Hepatocyte (in vitro differentiated cells): Measurements from ENCODE around the gene NIM1K. TPM values are rescaled to one million over a fixed set of nuclear protein-coding genes. Genes with fewer than 3 reads are reported as not detected.

Experiments used
- DNase-seq: peaks from one replicate; pipeline ENCODE4 v3.0.0-alpha.2; 2016; ENCODE audit warnings: low spot score
- H2AFZ ChIP-seq: fragments of 200-600 bp; sonication (generic); 2 replicates; pipeline ENCODE4 v1.6.0; 2016; ENCODE audit warnings: antibody characterized with exemption, mild to moderate bottlenecking
- H3K27ac ChIP-seq: fragments of 200-600 bp; sonication (generic); 2 replicates; pipeline ENCODE4 v1.5.1; 2016; ENCODE audit warnings: mild to moderate bottlenecking
- H3K27me3 ChIP-seq: fragments of 200-600 bp; sonication (generic); 2 replicates; pipeline ENCODE4 v1.6.1; 2016
- H3K36me3 ChIP-seq: fragments of 200-600 bp; sonication (generic); replicated peaks from 2 replicates; pipeline ENCODE4 v1.5.1; 2016; ENCODE audit warnings: low read depth; ENCODE audit not compliant: insufficient read depth
- H3K4me1 ChIP-seq: fragments of 200-600 bp; sonication (generic); 2 replicates; pipeline ENCODE4 v1.5.1; 2016; ENCODE audit warnings: mild to moderate bottlenecking, moderate library complexity; ENCODE audit not compliant: insufficient read depth
- H3K4me2 ChIP-seq: fragments of 200-600 bp; sonication (generic); 2 replicates; pipeline ENCODE4 v1.6.0; 2016
- H3K4me3 ChIP-seq: fragments of 200-600 bp; sonication (generic); 2 replicates; pipeline ENCODE4 v1.5.1; 2016; ENCODE audit warnings: mild to moderate bottlenecking
- H3K79me2 ChIP-seq: fragments of 200-600 bp; sonication (generic); 2 replicates; pipeline ENCODE4 v1.6.0; 2017; ENCODE audit warnings: mild to moderate bottlenecking
- H3K9me2 ChIP-seq: fragments of 200-600 bp; sonication (generic); replicated peaks from 2 replicates; pipeline ENCODE4 v1.6.0; 2017; ENCODE audit warnings: mild to moderate bottlenecking; ENCODE audit not compliant: insufficient read depth
- H3K9me3 ChIP-seq: fragments of 200-600 bp; sonication (generic); 2 replicates; pipeline ENCODE4 v1.5.1; 2016; ENCODE audit warnings: low read depth, mild to moderate bottlenecking
- H4K20me1 ChIP-seq: fragments of 200-600 bp; sonication (generic); 2 replicates; pipeline ENCODE4 v1.6.0; 2016; ENCODE audit warnings: mild to moderate bottlenecking; ENCODE audit not compliant: insufficient read depth, poor library complexity, severe bottlenecking
- EZH2 ChIP-seq: fragments of 200-600 bp; sonication (generic); IDR thresholded peaks from 2 replicates; pipeline ENCODE4 v1.6.1; 2016; ENCODE audit warnings: antibody characterized with exemption, mild to moderate bottlenecking, borderline replicate concordance
- EZH2phosphoT487 ChIP-seq: fragments of 200-600 bp; sonication (generic); IDR thresholded peaks from one replicate; pipeline ENCODE4 v1.6.1; 2018; ENCODE audit warnings: antibody characterized with exemption, mild to moderate bottlenecking, low read depth, moderate library complexity; ENCODE audit not compliant: unreplicated experiment, severe bottlenecking
- WGBS: methylation state at CpG from one replicate; pipeline ENCODE4 v1.1.6; 2016; ENCODE audit warnings: low lambda C conversion rate; ENCODE audit errors: missing lambda C conversion rate; 5-methylcytosine and 5-hydroxymethylcytosine counted together
- polyA plus RNA-seq: library from polyadenylated mRNA; unstranded; fragments of >200 nt; fragmentation: Nextera tagmentation; extraction: Ambion mirVana; gene quantifications from 2 replicates; pipeline ENCODE4 v1.2.1, GENCODE V29; 2016
- total RNA-seq: library from RNA; depleted of rRNA; stranded (reverse); fragments of >200 nt; gene quantifications from 2 replicates; pipeline ENCODE4 v1.2.3, GENCODE V29; 2014
- TF ChIP-seq, protein P1 (sequence below): fragments of 200-600 bp; sonication (generic); IDR thresholded peaks from 2 replicates; pipeline ENCODE4 v1.5.1; 2016; ENCODE audit warnings: antibody characterized with exemption, mild to moderate bottlenecking; ENCODE audit not compliant: poor library complexity

The NIM1K gene
- total and polyA plus RNA-seq, 2 experiments from 2014 or later = not detected

GRCh38 chr5:43148417-43148816 is 43.6 kb upstream of the NIM1K start:
- H3K79me2 ChIP-seq = peaks cover 25% of the 10 kb centered on the region
- no peak overlapping the region for H3K4me3 ChIP-seq
- H4K20me1 ChIP-seq = peaks cover 5% of the 10 kb centered on the region
- no peaks in the 10 kb centered on the region for H3K27me3 ChIP-seq
- no peaks in the 10 kb centered on the region for H3K9me3 ChIP-seq
- no peaks in the 10 kb centered on the region for H3K4me1 ChIP-seq
- no peak overlapping the region for H2AFZ ChIP-seq
- H3K27ac ChIP-seq = no peak overlapping the region
- H3K4me2 ChIP-seq = no peak overlapping the region
- TF ChIP-seq, protein P1, sequence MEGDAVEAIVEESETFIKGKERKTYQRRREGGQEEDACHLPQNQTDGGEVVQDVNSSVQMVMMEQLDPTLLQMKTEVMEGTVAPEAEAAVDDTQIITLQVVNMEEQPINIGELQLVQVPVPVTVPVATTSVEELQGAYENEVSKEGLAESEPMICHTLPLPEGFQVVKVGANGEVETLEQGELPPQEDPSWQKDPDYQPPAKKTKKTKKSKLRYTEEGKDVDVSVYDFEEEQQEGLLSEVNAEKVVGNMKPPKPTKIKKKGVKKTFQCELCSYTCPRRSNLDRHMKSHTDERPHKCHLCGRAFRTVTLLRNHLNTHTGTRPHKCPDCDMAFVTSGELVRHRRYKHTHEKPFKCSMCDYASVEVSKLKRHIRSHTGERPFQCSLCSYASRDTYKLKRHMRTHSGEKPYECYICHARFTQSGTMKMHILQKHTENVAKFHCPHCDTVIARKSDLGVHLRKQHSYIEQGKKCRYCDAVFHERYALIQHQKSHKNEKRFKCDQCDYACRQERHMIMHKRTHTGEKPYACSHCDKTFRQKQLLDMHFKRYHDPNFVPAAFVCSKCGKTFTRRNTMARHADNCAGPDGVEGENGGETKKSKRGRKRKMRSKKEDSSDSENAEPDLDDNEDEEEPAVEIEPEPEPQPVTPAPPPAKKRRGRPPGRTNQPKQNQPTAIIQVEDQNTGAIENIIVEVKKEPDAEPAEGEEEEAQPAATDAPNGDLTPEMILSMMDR = no peak
- TF ChIP-seq EZH2phosphoT487 (no peak), EZH2 (no peak)
- H3K36me3 ChIP-seq = no peaks in the 10 kb centered on the region
- WGBS = 89% methylated on average over 1 of the region's 1 CpG
- DNase-seq = no peak
- H3K9me2 ChIP-seq = no peaks in the 10 kb centered on the region

GRCh38 chr5:43149231-43149630 is 42.8 kb upstream of the NIM1K start:
- Histone ChIP-seq H3K4me3 (no peak overlapping the region), H3K79me2 (peaks cover 25% of the 10 kb centered on the region), H3K9me2 (no peaks in the 10 kb centered on the region), H3K36me3 (no peaks in the 10 kb centered on the region), H3K9me3 (no peaks in the 10 kb centered on the region), H4K20me1 (peaks cover 5% of the 10 kb centered on the region), H3K4me1 (no peaks in the 10 kb centered on the region), H3K27me3 (no peaks in the 10 kb centered on the region), H3K4me2 (no peak overlapping the region), H3K27ac (no peak overlapping the region), H2AFZ (no peak overlapping the region)
- 93% methylated on average over 7 of the region's 7 CpGs for WGBS
- DNase-seq = no peak
- TF ChIP-seq, protein P1 = no peak
- no peak for TF ChIP-seq EZH2phosphoT487
- TF ChIP-seq EZH2 = no peak

GRCh38 chr5:43150075-43150474 is 42.0 kb upstream of the NIM1K start:
- Histone ChIP-seq H3K4me1 (no peaks in the 10 kb centered on the region), H3K79me2 (peaks cover 20% of the 10 kb centered on the region), H3K9me3 (no peaks in the 10 kb centered on the region), H3K4me2 (no peak overlapping the region), H3K36me3 (no peaks in the 10 kb centered on the region), H3K27me3 (no peaks in the 10 kb centered on the region), H3K4me3 (no peak overlapping the region), H3K27ac (no peak overlapping the region), H3K9me2 (no peaks in the 10 kb centered on the region), H4K20me1 (peaks cover 5% of the 10 kb centered on the region), H2AFZ (no peak overlapping the region)
- no peak for DNase-seq
- TF ChIP-seq, protein P1 = no peak
- TF ChIP-seq EZH2phosphoT487 = no peak
- no peak for TF ChIP-seq EZH2
- WGBS = 90% methylated on average over 2 of the region's 2 CpGs

- WGBS = 74% methylated on average over 2 of the region's 2 CpGs
- H4K20me1 ChIP-seq = peaks cover 5% of the 10 kb centered on the region
- peaks cover 20% of the 10 kb centered on the region for H3K79me2 ChIP-seq
Measured at GRCh38 chr5:43150748-43151147, 41.3 kb upstream of the NIM1K start.

More at GRCh38 chr5:43150748-43151147, 41.3 kb upstream of the NIM1K start:
- no peak overlapping the region for H3K4me2 ChIP-seq
- no peak for DNase-seq
- no peaks in the 10 kb centered on the region for H3K27me3 ChIP-seq
- H3K36me3 ChIP-seq = no peaks in the 10 kb centered on the region
- no peak overlapping the region for H3K4me3 ChIP-seq
- no peak overlapping the region for H3K27ac ChIP-seq
- no peaks in the 10 kb centered on the region for H3K9me3 ChIP-seq
- H3K4me1 ChIP-seq = no peaks in the 10 kb centered on the region
- H3K9me2 ChIP-seq = no peaks in the 10 kb centered on the region
- TF ChIP-seq, protein P1 = no peak
- TF ChIP-seq EZH2 = no peak
- TF ChIP-seq EZH2phosphoT487 = no peak
- no peak overlapping the region for H2AFZ ChIP-seq
